HG02798 (cell line): Measurements from ENCODE around the gene TECTB.
A peak's percentile ranks its signal among the peaks of the same experiment; 100 is the strongest.

Source experiments
- ATAC-seq: cut with Tn5 transposase; IDR thresholded peaks from one replicate; pipeline ENCODE4 v1.9.1; 2021; ENCODE audit warnings: mild to moderate bottlenecking; ENCODE audit not compliant: unreplicated experiment, poor library complexity

TECTB gene

DNA sequence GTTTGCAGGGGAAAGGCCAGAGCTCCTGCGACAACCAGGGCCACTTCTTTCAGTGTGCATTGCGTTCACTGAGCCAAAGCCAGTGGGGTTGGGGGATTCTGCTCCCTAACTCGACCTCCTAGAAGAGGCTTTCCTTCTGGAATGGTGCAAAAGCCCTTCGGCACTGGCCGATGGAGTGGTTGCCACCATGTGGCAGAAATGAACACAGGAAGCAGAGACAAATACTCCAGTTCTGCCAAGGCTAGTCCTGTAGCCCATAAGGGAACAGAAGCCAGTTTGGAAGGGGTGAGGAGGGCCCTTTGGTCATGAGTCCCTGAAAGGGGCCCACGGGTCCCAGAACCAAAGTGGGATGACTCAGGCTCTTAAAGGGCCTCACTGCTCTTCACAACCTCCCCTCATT lies 61.1 kb downstream of the TECTB start:
- ATAC-seq = no peak

- no peak for ATAC-seq
Measured at GRCh38 chr10:112345202-112345601, 62.0 kb downstream of the TECTB start.

DNA sequence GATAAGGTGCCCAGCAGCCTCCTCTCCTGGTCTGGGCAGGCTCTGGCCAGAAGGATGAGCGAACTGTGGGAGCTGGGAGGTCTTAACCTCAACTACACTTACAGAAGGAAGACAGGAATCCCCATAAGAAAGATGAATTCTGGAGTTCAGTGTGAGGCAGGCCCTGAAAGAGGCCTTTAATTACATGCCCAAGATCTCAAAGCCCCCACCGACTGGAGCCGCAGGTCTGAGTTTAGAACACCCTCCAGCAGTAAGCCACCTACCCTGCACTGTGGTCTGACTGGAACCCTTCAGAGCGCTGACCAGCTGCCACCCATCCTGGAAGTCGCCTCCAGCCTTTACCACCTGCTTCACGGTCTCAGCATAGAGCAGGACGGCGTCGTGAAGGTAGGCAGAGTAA lies 62.5 kb downstream of the TECTB start:
- ATAC-seq = no peak

GRCh38 chr10:112346774-112347173 lies 63.6 kb downstream of the TECTB start:
- no peak for ATAC-seq

GRCh38 chr10:112347709-112348671 lies 64.8 kb downstream of the TECTB start:
- no peak for ATAC-seq

DNA sequence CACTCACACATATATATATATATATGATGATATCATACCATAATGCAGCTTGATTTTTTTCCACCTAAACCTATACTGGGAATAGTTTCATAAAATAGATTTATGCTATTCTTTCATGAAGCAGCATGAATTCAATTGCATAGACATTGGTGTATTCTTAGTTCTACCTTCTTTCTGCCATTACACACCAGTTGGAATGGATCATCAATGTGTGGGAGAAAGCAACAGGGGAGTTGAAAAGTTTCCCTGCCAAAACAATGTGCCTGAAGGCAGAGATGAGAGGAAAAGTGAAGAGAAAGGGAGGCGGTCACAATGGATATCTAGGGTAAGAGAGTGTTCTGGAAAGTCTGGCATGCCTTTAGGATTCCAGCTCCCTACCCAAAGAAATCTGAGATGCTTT lies 65.6 kb downstream of the TECTB start:
- ATAC-seq = no peak

DNA sequence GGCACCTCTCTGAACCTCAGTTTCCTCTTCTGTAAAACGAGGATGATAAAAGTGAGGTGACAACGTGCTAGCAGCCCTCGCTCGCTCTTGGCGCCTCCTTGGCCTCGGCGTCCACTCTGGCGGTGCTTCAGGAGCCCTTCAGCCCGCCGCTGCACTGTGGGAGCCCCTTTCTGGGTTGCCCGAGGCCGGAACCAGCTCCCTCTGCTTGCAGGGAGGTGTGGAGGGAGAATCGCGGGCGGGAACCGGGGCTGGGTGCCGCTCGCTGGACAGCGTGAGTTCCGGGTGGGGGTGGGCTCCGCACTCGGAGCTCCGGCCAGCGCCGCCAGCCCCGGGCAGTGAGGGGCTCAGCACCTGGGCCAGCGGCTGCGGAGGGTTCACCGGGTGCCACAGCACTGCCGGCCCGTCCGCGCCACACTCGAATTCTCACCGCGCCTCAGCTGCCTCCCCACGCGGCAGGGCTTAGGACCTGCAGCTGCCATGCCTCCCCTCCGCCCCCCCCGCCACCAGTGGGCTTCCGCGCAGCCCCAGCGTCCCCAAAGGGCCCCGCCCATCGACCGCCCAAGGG lies 66.4 kb downstream of the TECTB start:
- no peak for ATAC-seq

DNA sequence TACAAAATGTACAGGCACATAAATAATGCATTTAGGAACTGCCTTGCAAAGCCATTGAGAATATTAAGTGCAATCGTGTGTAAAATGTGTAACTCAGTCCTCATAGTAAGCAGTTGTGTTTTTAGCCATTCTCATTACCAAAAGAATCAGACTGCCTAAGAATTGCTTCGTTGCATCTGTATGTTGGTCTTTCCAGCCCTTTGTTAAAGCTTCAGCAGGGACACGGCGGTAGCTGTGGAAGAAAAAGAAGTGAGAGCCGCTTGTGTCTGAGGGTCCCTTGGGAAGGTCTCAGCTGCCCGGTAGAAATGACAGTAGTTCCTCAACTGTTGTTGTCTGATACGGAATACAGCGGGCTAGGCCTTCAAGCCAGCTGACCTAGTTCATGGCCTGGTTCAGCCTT lies 67.9 kb downstream of the TECTB start:
- ATAC-seq = no peak

DNA sequence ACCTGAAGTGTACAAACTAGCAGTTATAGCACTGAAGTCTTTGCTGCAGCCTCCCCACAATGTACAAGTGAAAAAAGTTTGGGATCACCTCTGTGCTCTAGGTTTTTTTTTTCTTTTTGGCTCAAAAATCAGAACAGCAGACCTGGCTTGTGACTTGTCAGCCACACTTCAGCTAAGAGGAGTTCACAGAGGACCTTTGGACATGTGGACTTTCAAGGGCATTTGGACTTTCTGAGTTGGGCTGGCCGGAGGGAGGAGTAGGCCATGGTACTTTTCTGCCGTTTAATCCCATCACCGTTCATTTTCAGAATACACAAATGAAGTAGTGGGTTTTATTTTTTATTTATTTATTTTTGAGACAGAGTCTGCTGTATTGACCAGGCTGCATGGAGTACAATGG lies 68.8 kb downstream of the TECTB start:
- no peak for ATAC-seq

DNA sequence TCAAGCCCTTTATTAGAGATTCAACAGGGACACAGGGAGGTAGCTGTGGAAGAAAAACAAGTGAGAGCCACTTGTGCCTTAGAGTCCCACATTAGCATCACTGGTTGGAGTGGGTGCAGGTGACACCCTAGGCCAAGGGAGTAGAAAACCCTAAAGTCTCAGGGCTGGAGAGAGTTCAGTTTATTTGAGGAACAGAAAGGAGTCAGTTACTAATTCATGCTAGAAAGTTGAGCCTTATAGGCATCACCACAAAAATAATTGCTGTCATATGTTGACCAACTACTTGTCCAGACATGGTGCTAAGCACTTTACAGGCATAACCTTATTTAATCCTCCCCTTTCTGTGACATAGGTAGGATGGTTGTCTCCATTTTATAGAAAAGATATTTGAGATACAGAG lies 69.8 kb downstream of the TECTB start:
- peak; percentile 63 for ATAC-seq
